ENCODE data around the gene IL20RB.
A peak's percentile ranks its signal among the peaks of the same experiment; 100 is the strongest.
"Not testable (repeated sequence)": the region's sequence is repeated elsewhere in the genome, so short reads cannot be mapped to it uniquely, and the experiment has no call there.

Gene IL20RB

DNA sequence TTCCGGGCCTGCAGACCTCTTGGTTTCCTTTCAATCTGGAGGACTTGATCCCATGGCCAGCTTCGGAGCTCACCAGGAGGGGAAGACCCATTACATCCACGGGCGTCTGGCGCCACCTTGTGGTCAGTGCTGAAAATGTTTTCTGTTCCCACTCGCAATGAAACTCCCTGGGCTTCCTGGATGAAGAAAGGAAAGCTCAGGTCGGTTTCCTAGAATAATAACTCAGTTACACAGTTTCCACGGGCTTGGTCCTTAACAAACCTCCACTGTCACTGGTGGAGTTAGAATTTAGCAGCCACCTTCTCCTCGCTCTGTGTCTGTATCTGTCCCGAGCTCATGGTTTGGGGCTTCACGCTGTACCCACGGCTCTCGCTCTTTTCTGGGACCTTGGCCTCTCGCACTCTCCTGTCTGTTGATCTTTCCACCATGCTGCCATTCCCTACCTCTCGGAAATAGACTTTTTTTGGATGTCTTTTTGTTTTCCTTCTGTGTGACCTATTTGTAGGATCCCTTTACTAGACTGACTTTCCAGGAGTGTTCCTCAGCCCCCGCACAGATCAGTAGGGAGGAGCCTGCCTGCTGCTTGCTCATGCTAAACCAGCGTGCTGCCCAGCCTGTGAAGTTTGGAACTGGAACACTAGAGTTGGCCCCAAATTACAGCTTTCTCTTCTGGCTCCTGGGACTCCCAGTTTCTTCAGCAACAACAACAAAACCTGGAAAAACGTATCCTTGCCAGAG, 56.3 kb downstream of the IL20RB start:
- Histone ChIP-seq H3K4me1 (ENCODE audit: insufficient read depth, low read length) (no peaks in the 10 kb centered on the region), H3K9ac (ENCODE audit: low read depth, low read length) (no peak overlapping the region), H3K4me3 (ENCODE audit: low read length) (peak overlapping the region; percentile 43), H3K27ac (ENCODE audit: low read length) (no peak overlapping the region), H3K27me3 (ENCODE audit: insufficient read depth, low read length) (no peaks in the 10 kb centered on the region), H3K9me3 (ENCODE audit: insufficient read depth, low read depth, low read length) (no peaks in the 10 kb centered on the region), H3K36me3 (ENCODE audit: insufficient read depth, low read depth, low read length) (no peaks in the 10 kb centered on the region)

DNA sequence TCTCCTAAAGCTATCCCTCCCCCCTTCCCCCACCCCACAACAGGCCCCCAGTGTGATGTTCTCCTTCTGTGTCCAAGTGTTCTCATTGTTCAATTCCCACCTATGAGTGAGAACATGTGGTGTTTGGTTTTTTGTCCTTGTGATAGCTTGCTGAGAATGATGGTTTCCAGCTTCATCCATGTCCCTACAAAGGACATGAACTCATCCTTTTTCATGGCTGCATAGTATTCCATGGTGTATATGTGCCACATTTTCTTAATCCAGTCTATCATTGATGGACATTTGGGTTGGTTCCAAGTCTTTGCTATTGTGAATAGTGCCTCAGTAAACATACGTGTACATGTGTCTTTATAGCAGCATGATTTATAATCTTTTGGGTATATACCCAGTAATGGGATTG, 59.5 kb downstream of the IL20RB start:
- H3K4me1 ChIP-seq (ENCODE audit: insufficient read depth, low read length); H3K27me3 ChIP-seq (ENCODE audit: insufficient read depth, low read length); H3K9ac ChIP-seq (ENCODE audit: low read depth, low read length); H3K9me3 ChIP-seq (ENCODE audit: insufficient read depth, low read depth, low read length); H3K27ac ChIP-seq (ENCODE audit: low read length); H3K4me3 ChIP-seq (ENCODE audit: low read length); H3K36me3 ChIP-seq (ENCODE audit: insufficient read depth, low read depth, low read length): not testable (repeated sequence)

DNA sequence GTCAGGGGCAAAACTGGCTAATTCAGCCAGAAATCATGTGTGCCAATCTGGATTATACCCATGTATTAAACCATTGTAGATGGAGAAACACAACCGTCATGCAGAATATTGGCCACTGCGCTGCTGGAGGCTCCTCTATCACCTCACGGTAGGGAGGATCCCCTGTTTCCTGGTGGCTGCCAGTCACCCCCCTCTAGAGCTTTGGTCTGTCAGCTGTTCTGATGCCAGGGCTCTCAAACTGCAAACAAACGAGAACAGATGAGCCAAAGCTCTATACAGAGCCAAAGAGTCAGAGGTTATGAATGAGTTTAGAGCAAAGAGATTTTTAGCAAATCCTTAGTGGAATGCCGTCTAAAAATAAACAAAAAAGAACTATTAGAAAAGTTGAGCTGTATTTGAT, 62.5 kb downstream of the IL20RB start:
- Histone ChIP-seq H3K27ac (ENCODE audit: low read length) (no peak overlapping the region), H3K9me3 (ENCODE audit: insufficient read depth, low read depth, low read length) (no peaks in the 10 kb centered on the region), H3K36me3 (ENCODE audit: insufficient read depth, low read depth, low read length) (no peaks in the 10 kb centered on the region), H3K9ac (ENCODE audit: low read depth, low read length) (no peak overlapping the region), H3K4me3 (ENCODE audit: low read length) (no peak overlapping the region), H3K4me1 (ENCODE audit: insufficient read depth, low read length) (no peaks in the 10 kb centered on the region), H3K27me3 (ENCODE audit: insufficient read depth, low read length) (no peaks in the 10 kb centered on the region)

DNA sequence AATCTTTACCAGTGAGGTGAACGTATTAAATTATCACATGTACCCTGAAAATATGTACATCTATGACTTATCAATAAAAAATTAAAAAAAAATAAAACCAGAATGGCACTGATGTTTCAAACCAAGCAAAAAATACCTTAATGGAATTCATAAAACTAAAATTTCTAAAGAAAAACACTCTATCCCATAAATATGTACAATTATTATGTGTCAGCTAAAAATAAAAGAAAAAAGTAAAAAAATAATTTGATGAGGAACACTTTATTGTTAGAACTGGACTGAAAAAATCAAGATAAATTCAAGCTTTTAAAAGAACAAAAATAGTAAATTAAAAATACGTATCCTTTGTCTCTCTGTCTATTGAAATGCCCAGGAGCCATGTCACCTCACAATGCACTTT, 63.1 kb downstream of the IL20RB start:
- Histone ChIP-seq H3K27ac (ENCODE audit: low read length) (no peak overlapping the region), H3K36me3 (ENCODE audit: insufficient read depth, low read depth, low read length) (no peaks in the 10 kb centered on the region), H3K4me3 (ENCODE audit: low read length) (no peak overlapping the region), H3K27me3 (ENCODE audit: insufficient read depth, low read length) (no peaks in the 10 kb centered on the region), H3K9me3 (ENCODE audit: insufficient read depth, low read depth, low read length) (no peaks in the 10 kb centered on the region), H3K4me1 (ENCODE audit: insufficient read depth, low read length) (no peaks in the 10 kb centered on the region), H3K9ac (ENCODE audit: low read depth, low read length) (no peak overlapping the region)

DNA sequence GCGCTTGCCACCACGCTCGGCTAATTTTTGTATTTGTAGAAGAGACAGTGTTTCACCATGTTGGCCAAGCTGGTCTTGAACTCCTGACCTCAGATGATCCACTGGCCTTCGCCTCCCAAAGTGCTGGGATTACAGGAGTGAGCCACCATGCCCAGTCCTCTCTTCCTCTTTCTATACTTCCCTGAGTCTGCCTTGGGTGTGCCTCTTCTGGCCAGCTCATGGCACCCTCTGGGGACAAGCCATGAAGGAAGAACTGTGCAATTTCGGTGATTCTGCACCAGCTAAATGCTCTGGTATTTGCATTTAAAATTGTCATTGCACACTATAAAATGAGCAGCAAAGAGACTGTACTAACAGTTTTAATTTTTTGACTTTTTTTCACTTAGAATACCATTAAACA, 66.6 kb downstream of the IL20RB start:
- Histone ChIP-seq H3K4me1 (ENCODE audit: insufficient read depth, low read length) (no peaks in the 10 kb centered on the region), H3K27me3 (ENCODE audit: insufficient read depth, low read length) (no peaks in the 10 kb centered on the region), H3K9ac (ENCODE audit: low read depth, low read length) (no peak overlapping the region), H3K9me3 (ENCODE audit: insufficient read depth, low read depth, low read length) (no peaks in the 10 kb centered on the region), H3K27ac (ENCODE audit: low read length) (no peak overlapping the region), H3K4me3 (ENCODE audit: low read length) (no peak overlapping the region), H3K36me3 (ENCODE audit: insufficient read depth, low read depth, low read length) (no peaks in the 10 kb centered on the region)

DNA sequence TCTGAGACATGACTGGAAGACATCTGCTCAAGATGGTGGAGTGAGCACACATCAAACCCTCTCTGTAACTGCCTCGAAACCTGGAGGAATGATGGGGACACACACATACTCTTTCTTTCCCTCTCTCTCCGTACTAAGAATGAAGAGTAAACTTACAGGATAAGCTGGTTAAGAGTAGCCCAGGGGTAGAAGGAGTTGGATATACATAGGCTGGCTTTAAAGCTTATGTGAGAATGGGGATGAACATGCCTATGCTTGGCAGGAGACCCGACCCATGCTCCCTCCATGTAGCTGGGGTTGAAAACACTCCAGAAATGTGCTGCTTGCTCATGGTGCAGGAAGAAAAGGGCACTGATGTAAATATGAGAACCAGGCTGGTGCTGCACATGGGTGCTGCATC, 68.9 kb downstream of the IL20RB start:
- H3K9ac ChIP-seq (ENCODE audit: low read depth, low read length) = no peak overlapping the region
- H3K36me3 ChIP-seq (ENCODE audit: insufficient read depth, low read depth, low read length) = no peaks in the 10 kb centered on the region
- no peaks in the 10 kb centered on the region for H3K9me3 ChIP-seq (ENCODE audit: insufficient read depth, low read depth, low read length)
- no peak overlapping the region for H3K27ac ChIP-seq (ENCODE audit: low read length)
- no peaks in the 10 kb centered on the region for H3K4me1 ChIP-seq (ENCODE audit: insufficient read depth, low read length)
- H3K4me3 ChIP-seq (ENCODE audit: low read length) = no peak overlapping the region
- H3K27me3 ChIP-seq (ENCODE audit: insufficient read depth, low read length) = peaks cover 10% of the 10 kb centered on the region

DNA sequence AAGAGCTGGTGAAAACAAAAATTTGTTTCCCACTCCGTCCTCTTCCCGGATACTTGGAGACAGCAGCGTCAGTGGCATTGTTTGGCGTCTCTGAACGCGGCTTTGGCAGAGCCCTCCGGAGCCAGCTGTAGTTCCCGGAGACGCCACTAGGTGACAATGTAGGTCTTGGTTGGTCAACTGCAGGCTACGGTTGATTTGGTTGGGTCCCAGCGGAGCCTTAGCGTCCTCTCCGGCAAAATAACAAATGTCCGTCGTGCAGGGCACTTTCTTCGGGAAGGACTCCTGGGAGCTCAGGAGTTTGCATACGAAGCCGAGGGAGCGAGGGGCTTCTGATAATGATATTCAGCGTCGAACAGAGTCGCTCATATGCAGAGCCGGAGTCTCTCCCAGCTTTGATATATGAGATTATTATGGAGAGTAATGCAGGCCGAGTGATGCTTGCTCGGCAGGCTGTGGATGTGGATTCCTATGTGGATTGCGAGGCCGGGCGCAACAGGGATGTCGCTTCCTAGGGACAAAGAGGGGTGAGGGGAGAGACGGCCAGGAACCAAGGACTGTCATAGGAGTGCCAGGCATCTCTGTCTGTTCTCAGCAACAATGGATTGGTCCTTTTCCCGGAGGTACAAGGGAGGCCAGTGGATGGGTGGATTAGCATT, 74.8 kb downstream of the IL20RB start:
- H3K36me3 ChIP-seq (ENCODE audit: insufficient read depth, low read depth, low read length) = no peaks in the 10 kb centered on the region
- peak overlapping the region; percentile 58; the same call in 1 of the 2 replicates for H3K9ac ChIP-seq (ENCODE audit: low read depth, low read length)
- H3K27ac ChIP-seq (ENCODE audit: low read length) = no peak overlapping the region
- H3K9me3 ChIP-seq (ENCODE audit: insufficient read depth, low read depth, low read length) = no peaks in the 10 kb centered on the region
- H3K4me1 ChIP-seq (ENCODE audit: insufficient read depth, low read length) = peaks cover 16% of the 10 kb centered on the region
- H3K27me3 ChIP-seq (ENCODE audit: insufficient read depth, low read length) = peaks cover 30% of the 10 kb centered on the region
- peak overlapping the region; percentile 70 for H3K4me3 ChIP-seq (ENCODE audit: low read length)

DNA sequence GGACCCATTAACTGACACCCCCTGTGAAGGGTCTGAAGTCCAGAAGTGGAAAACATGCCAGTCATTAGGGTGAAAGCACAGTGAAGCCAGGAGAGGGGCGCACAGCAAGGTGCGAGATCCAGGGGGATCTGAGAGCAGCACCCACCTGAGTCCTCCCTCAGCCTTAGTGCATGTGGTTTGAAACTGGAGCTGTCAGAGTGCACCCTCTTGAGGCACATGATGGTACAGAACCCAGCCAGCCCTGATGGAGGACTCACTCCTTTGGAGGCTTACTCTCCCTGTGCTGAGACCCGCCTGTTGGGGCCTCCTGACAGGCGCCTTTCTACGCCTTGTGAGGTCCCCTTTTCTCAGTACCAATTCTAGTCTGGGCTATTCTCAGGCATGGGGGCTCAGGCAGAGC, 77.8 kb downstream of the IL20RB start:
- peaks cover 30% of the 10 kb centered on the region for H3K27me3 ChIP-seq (ENCODE audit: insufficient read depth, low read length)
- H3K4me1 ChIP-seq (ENCODE audit: insufficient read depth, low read length) = peaks cover 16% of the 10 kb centered on the region
- no peak overlapping the region for H3K9ac ChIP-seq (ENCODE audit: low read depth, low read length)
- no peaks in the 10 kb centered on the region for H3K9me3 ChIP-seq (ENCODE audit: insufficient read depth, low read depth, low read length)
- no peaks in the 10 kb centered on the region for H3K36me3 ChIP-seq (ENCODE audit: insufficient read depth, low read depth, low read length)
- H3K27ac ChIP-seq (ENCODE audit: low read length) = no peak overlapping the region
- H3K4me3 ChIP-seq (ENCODE audit: low read length) = no peak overlapping the region

DNA sequence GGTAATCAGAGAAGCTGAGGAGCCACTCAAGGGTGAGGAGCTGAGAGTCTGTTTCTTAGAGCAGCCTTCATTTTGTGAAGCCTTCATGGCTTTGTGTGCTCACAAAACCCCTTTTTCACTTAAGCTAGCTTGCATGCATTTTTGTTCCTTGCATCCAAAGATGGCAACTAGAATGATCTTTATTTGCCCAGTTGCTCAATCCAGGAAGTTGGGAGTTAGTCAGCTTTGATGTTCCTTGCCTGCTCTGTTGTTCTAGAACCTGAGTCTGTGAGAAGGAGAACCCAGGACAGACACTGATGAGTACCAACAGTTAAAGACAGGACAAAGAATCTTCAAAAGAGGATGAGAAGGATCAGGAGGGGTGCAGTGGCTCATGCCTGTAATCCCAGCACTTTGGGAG, 81.8 kb downstream of the IL20RB start:
- H3K4me3 ChIP-seq (ENCODE audit: low read length) = no peak overlapping the region
- no peak overlapping the region for H3K9ac ChIP-seq (ENCODE audit: low read depth, low read length)
- no peaks in the 10 kb centered on the region for H3K4me1 ChIP-seq (ENCODE audit: insufficient read depth, low read length)
- no peaks in the 10 kb centered on the region for H3K36me3 ChIP-seq (ENCODE audit: insufficient read depth, low read depth, low read length)
- no peaks in the 10 kb centered on the region for H3K27me3 ChIP-seq (ENCODE audit: insufficient read depth, low read length)
- no peak overlapping the region for H3K27ac ChIP-seq (ENCODE audit: low read length)
- no peaks in the 10 kb centered on the region for H3K9me3 ChIP-seq (ENCODE audit: insufficient read depth, low read depth, low read length)

DNA sequence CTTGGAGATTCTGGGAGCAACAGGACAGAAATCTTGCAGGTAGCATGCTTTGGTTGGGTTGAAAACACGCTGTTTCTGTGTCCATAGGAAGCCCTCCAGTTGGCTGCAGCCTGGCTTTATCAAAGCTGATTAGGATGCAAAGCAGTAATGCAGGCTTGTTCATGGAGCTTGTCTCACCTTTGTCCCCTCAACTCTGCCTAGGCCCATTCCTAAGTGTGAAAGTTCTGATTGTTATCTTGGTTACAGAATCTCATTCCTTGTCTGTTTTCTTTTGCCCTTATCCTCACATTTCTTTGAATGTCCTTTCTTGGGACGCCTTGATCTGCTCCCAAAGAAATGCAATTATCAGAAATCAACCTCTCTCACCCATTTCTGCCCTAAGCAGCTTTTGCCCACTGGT, 83.5 kb downstream of the IL20RB start:
- Histone ChIP-seq H3K9me3 (ENCODE audit: insufficient read depth, low read depth, low read length) (no peaks in the 10 kb centered on the region), H3K4me3 (ENCODE audit: low read length) (no peak overlapping the region), H3K4me1 (ENCODE audit: insufficient read depth, low read length) (peaks cover 1% of the 10 kb centered on the region; the same call in 1 of the 2 replicates), H3K27ac (ENCODE audit: low read length) (no peak overlapping the region), H3K9ac (ENCODE audit: low read depth, low read length) (no peak overlapping the region), H3K27me3 (ENCODE audit: insufficient read depth, low read length) (no peaks in the 10 kb centered on the region), H3K36me3 (ENCODE audit: insufficient read depth, low read depth, low read length) (no peaks in the 10 kb centered on the region)

DNA sequence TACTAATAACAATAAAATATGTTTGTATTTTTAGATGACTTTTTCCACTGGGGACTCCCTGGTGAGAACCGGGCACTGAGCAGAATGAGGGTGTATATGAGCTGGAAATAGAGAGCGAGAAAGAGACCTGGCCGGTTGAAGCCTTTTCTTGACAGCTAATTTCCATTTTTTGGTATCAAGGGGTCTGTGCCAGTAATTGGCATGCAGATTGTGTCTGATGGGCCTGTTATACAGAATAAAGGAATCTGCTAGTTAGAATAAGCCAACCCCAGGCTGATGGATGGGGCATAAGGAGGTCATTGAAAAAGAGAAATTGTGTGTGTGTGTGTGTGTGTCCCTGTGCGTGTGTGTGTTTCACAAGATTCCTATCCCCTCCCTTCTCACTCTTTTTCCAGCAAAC, 83.9 kb downstream of the IL20RB start:
- peaks cover 6% of the 10 kb centered on the region; the same call in 1 of the 2 replicates for H3K4me1 ChIP-seq (ENCODE audit: insufficient read depth, low read length)
- H3K9ac ChIP-seq (ENCODE audit: low read depth, low read length) = no peak overlapping the region
- H3K9me3 ChIP-seq (ENCODE audit: insufficient read depth, low read depth, low read length) = no peaks in the 10 kb centered on the region
- H3K27ac ChIP-seq (ENCODE audit: low read length) = no peak overlapping the region
- no peaks in the 10 kb centered on the region for H3K27me3 ChIP-seq (ENCODE audit: insufficient read depth, low read length)
- no peaks in the 10 kb centered on the region for H3K36me3 ChIP-seq (ENCODE audit: insufficient read depth, low read depth, low read length)
- H3K4me3 ChIP-seq (ENCODE audit: low read length) = no peak overlapping the region

DNA sequence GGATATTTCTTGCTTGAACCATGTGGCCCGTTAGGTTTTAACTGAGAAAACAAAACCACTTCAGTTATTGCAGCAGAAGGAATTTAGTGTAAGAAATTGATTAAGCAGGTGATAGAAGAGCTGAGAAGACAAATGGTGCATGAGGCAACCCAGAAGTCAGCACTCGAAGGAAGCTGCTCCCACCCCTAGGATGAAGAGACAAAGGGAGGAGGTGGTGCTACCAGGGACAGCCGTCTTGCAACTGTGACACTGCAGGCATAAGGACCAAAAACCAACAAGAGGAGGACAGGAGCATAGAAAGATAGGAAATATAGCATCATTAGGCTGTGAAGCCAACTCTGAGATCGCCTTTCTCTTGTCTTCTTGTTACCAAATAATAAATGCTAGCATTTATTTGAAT, 89.0 kb downstream of the IL20RB start:
- H3K36me3 ChIP-seq (ENCODE audit: insufficient read depth, low read depth, low read length) = no peaks in the 10 kb centered on the region
- no peak overlapping the region for H3K27ac ChIP-seq (ENCODE audit: low read length)
- H3K9me3 ChIP-seq (ENCODE audit: insufficient read depth, low read depth, low read length) = no peaks in the 10 kb centered on the region
- H3K9ac ChIP-seq (ENCODE audit: low read depth, low read length) = no peak overlapping the region
- no peak overlapping the region for H3K4me3 ChIP-seq (ENCODE audit: low read length)
- peaks cover 16% of the 10 kb centered on the region; the same call in 1 of the 2 replicates for H3K4me1 ChIP-seq (ENCODE audit: insufficient read depth, low read length)
- no peaks in the 10 kb centered on the region for H3K27me3 ChIP-seq (ENCODE audit: insufficient read depth, low read length)

All from iPS-20b (cell line).